ENCODE measurements around the gene TMEM74B. TPM values are rescaled to one million over a fixed set of nuclear protein-coding genes. Genes with fewer than 3 reads are reported as not detected.

TMEM74B gene
- total and polyA plus RNA-seq, 10 donors = 0.46 to 2.7 (median 0.77) TPM; not detected in 1

DNA sequence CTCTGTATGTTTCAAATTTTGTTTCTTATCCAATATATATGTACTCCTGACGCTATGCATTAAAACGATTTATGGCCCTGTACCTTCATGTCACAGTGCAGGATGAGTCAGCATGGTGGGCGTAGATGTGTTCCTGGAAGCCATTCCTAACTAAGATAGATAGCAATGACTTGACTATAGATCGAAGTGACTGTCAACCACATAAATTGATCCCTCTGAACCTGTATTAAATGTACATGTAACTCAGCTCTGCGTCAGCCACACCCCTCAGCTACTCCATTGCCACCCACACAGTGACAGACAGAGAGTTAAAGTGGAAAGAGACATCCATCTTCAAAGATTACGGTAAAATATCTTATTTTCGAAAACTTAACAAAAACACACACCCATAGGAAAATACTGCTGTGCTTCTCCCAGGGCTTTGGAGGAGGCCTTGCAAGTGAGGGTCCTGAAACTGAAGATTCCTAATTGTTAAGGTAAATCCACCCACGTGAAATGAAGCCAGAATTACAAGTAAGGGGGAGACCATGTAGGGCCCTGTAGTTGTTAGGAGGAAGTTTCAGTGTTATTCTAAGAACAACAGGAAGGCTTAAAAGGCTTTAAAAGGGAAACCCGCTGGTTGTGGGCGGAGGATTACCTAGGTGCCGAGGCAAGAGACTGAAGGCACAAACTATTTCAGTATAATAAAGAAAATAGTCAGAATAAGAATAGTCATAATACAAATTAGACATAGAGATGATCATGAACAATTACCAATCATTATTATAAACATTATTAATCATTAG lies 30.8 kb upstream of the TMEM74B start:
- intact Hi-C loops (cut with DNase I; ENCODE audit: low total_unique reads) = loop anchor here (10.0 kb wide), 1 partner anchor 261 kb away; no protein-coding TSS in a partner anchor
- Histone ChIP-seq H3K27ac (no peak overlapping the region), H3K4me3 (no peak overlapping the region), H3K27me3 (replicated peaks in 1 of 7) (peaks cover 0 to 35% (median 0%) of the 10 kb centered on the region in 7 donors), H3K36me3 (no peaks in the 10 kb centered on the region), H3K4me1 (peaks cover 0 to 9% (median 6%) of the 10 kb centered on the region in 6 donors), H3K9me3 (no peaks in the 10 kb centered on the region)
- WGBS, 5 donors = 46 to 60% (median 54%) methylated on average over 11 of the region's 11 CpGs
- no peak for TF ChIP-seq POLR2A (IDR thresholded peaks at IDR 0.05)
- TF ChIP-seq, protein P1, sequence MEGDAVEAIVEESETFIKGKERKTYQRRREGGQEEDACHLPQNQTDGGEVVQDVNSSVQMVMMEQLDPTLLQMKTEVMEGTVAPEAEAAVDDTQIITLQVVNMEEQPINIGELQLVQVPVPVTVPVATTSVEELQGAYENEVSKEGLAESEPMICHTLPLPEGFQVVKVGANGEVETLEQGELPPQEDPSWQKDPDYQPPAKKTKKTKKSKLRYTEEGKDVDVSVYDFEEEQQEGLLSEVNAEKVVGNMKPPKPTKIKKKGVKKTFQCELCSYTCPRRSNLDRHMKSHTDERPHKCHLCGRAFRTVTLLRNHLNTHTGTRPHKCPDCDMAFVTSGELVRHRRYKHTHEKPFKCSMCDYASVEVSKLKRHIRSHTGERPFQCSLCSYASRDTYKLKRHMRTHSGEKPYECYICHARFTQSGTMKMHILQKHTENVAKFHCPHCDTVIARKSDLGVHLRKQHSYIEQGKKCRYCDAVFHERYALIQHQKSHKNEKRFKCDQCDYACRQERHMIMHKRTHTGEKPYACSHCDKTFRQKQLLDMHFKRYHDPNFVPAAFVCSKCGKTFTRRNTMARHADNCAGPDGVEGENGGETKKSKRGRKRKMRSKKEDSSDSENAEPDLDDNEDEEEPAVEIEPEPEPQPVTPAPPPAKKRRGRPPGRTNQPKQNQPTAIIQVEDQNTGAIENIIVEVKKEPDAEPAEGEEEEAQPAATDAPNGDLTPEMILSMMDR (IDR thresholded peaks at IDR 0.05 in 8 of 11, conservative IDR thresholded peaks at IDR 0.05 in 3 of 11) = no peak
- TF ChIP-seq POLR2AphosphoS5 (IDR thresholded peaks at IDR 0.05) = no peak
- DNase-seq = no peak

DNA sequence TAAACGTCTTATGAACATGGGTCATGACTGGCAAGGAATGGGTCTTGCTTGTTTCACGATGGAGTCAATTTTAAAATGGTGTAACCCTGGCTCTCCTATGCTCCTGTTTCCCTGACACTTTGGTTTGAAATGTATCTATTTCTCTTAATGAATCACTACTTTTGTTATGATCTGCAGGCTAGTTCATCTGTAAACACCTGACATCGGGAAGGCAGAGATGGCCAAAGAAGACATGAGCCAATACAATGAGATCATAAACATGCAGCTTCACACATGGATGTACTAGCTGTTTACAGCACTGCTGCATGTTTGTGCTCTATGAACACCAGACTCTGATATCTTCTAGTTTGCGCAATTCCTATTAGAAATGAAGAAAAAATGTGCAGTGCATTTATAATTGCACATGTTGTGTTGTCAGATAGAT lies 30.1 kb upstream of the TMEM74B start:
- TF ChIP-seq, protein P1 (IDR thresholded peaks at IDR 0.05 in 8 of 11, conservative IDR thresholded peaks at IDR 0.05 in 3 of 11) = no peak
- TF ChIP-seq POLR2AphosphoS5 (IDR thresholded peaks at IDR 0.05) = no peak
- TF ChIP-seq POLR2A (IDR thresholded peaks at IDR 0.05) = no peak
- Histone ChIP-seq H3K36me3 (no peaks in the 10 kb centered on the region), H3K4me3 (no peak overlapping the region), H3K4me1 (peaks cover 0 to 9% (median 6%) of the 10 kb centered on the region in 6 donors), H3K9me3 (no peaks in the 10 kb centered on the region), H3K27me3 (replicated peaks in 1 of 7) (peaks cover 0 to 35% (median 0%) of the 10 kb centered on the region in 7 donors), H3K27ac (no peak overlapping the region)
- 78 to 91% (median 83%) methylated on average over 4 of the region's 4 CpGs for WGBS, 5 donors
- intact Hi-C loops (cut with DNase I; ENCODE audit: low total_unique reads) = loop anchor here (5.0 to 10.0 kb wide), 2 partner anchors 260 to 393 kb away; no protein-coding TSS in a partner anchor
- no peak for DNase-seq

DNA sequence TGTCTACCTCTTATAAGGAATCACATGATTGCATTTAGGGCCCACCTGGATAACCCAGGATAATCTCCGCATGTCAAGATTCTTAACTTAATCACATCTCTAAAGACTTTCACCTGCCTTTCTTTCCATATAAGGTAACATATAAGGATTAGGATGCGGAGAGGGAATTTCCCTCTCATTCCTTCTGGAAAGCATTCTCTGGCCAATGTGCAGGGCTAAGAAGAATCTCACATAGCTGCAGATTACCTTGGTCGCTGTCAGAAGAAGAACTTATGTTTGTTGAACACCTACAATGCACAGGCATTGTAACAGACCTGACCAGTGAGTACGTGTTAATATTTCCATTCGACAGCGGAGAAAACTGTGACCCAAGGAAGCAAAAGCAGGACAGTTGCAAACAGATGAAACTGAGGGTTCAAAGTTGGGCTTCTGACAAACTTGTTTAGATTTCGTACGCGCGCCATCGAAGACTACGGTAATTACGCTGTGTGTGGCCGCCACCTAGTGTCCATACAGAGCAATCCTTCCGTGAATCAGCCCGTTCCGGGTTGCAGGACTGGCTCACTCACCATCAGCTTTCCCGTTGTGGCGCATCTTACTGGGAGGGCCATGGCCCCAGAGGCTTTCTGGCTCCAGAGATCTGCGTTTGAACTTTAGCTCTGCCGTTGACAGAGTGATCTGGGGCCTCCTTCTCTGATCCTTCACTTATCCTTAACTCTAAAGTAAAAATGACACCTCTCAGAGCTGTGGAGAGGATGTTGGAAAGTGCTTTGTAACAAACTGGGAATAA lies 28.0 kb upstream of the TMEM74B start:
- WGBS, 5 donors = 15 to 16% (median 16%) methylated on average over 19 to 21 of the region's 21 CpGs
- H3K4me3 ChIP-seq = no peak overlapping the region
- peaks cover 0 to 35% (median 0%) of the 10 kb centered on the region in 7 donors for H3K27me3 ChIP-seq (replicated peaks in 1 of 7)
- intact Hi-C loops (cut with DNase I; ENCODE audit: low total_unique reads) = loop anchor here (5.0 to 10.0 kb wide), 2 partner anchors 258 to 391 kb away; no protein-coding TSS in a partner anchor
- peaks cover 0 to 9% (median 6%) of the 10 kb centered on the region in 6 donors for H3K4me1 ChIP-seq
- no peak overlapping the region for H3K27ac ChIP-seq
- no peak for TF ChIP-seq POLR2A (IDR thresholded peaks at IDR 0.05)
- TF ChIP-seq, protein P1 (IDR thresholded peaks at IDR 0.05 in 8 of 11, conservative IDR thresholded peaks at IDR 0.05 in 3 of 11) = peak; percentile 44 to 88 (median 77)
- H3K9me3 ChIP-seq = no peaks in the 10 kb centered on the region
- peak; percentile 83 for DNase-seq
- no peaks in the 10 kb centered on the region for H3K36me3 ChIP-seq

Data from spleen (tissue), 11 donors.